ENCODE data around the gene PRKN. TPM values are rescaled to one million over a fixed set of nuclear protein-coding genes. Genes with fewer than 3 reads are reported as not detected.

PRKN gene
- total RNA-seq, 1 experiment from 2014 or later, result 0.34 TPM

GRCh38 chr6:161301338-161301737, 1426.2 kb downstream of the PRKN start:
- no TSS peak for BruUV-seq (replicated peaks)
- no peak overlapping the region for H3K27ac Mint-ChIP-seq (ENCODE audit: unreplicated experiment)
- H3K9me3 ChIP-seq, result no peaks in the 10 kb centered on the region
- no peak overlapping the region for H3K4me3 Mint-ChIP-seq (ENCODE audit: unreplicated experiment)
- TF ChIP-seq, protein P1, sequence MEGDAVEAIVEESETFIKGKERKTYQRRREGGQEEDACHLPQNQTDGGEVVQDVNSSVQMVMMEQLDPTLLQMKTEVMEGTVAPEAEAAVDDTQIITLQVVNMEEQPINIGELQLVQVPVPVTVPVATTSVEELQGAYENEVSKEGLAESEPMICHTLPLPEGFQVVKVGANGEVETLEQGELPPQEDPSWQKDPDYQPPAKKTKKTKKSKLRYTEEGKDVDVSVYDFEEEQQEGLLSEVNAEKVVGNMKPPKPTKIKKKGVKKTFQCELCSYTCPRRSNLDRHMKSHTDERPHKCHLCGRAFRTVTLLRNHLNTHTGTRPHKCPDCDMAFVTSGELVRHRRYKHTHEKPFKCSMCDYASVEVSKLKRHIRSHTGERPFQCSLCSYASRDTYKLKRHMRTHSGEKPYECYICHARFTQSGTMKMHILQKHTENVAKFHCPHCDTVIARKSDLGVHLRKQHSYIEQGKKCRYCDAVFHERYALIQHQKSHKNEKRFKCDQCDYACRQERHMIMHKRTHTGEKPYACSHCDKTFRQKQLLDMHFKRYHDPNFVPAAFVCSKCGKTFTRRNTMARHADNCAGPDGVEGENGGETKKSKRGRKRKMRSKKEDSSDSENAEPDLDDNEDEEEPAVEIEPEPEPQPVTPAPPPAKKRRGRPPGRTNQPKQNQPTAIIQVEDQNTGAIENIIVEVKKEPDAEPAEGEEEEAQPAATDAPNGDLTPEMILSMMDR (IDR thresholded peaks at IDR 0.05; ENCODE audit: insufficient read depth in 1 of 2, low read depth in 1 of 2, low read length in 1 of 2, severe bottlenecking in 1 of 2, unreplicated experiment in 1 of 2), result no peak
- DNase-seq, result no peak
- no peaks in the 10 kb centered on the region for H3K4me1 ChIP-seq
- no peaks in the 10 kb centered on the region for H3K27me3 ChIP-seq (replicated peaks; ENCODE audit: control insufficient read depth, insufficient read depth, low read length)
- intact Hi-C loops (cut with micrococcal nuclease; ENCODE audit: unreplicated experiment), result no loop called here
- no peaks in the 10 kb centered on the region for H3K4me1 Mint-ChIP-seq (ENCODE audit: low read depth, unreplicated experiment)
- H3K27me3 Mint-ChIP-seq (ENCODE audit: insufficient read depth, unreplicated experiment), result no peaks in the 10 kb centered on the region
- ChIA-PET POLR2A (no interaction called here), CTCF (no interaction called here)
- no peaks in the 10 kb centered on the region for H3K36me3 Mint-ChIP-seq (ENCODE audit: insufficient read depth, unreplicated experiment)
- no peaks in the 10 kb centered on the region for H3K36me3 ChIP-seq (ENCODE audit: control insufficient read depth, insufficient read depth, low read length)
- no peak overlapping the region for H3K4me3 ChIP-seq (ENCODE audit: low read depth, low read length)
- peaks cover 4% of the 10 kb centered on the region for H3K9me3 Mint-ChIP-seq (ENCODE audit: unreplicated experiment)

DNA sequence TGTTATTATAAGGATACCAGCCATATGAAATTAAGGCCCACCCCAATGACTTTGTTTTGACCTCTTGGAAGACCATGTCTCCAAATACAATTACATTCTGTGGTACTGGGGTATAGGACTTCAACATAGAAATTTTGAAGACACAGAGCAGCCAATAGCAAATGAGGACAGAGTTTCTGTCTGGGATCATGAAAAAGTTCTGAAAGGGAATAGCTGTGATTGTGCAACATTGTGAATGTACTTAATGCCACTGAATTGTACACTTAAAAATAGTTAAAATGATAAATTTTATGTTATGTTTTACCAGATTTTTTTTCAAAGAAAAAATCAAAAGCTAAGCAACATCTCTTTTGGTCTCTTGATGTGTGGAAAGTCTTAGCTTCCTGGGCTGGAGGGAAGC, 1426.7 kb downstream of the PRKN start:
- H3K4me3 Mint-ChIP-seq (ENCODE audit: unreplicated experiment), result no peak overlapping the region
- no peaks in the 10 kb centered on the region for H3K36me3 Mint-ChIP-seq (ENCODE audit: insufficient read depth, unreplicated experiment)

DNA sequence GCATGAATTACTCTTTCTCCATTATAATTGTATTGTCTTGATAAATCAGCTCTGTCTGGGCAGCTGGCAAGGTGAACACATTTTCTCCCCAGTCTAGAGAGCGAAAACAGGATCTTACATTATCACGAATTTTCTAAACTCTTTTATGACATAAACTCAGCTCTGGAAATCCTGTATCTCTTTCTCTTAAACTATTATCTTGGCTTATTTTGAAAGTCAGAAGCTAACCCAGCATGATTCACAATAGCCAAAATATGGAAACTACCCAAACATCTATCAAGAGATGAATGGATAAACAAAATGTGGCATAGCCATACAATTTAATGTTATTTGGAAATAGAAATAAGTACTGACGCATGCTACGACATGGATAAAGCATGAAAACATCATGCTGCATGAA, 1427.8 kb downstream of the PRKN start:
- no peak for DNase-seq
- no peak overlapping the region for H3K27ac Mint-ChIP-seq (ENCODE audit: unreplicated experiment)
- Histone ChIP-seq H3K36me3 (ENCODE audit: control insufficient read depth, insufficient read depth, low read length) (no peaks in the 10 kb centered on the region), H3K4me3 (ENCODE audit: low read depth, low read length) (no peak overlapping the region), H3K27me3 (replicated peaks; ENCODE audit: control insufficient read depth, insufficient read depth, low read length) (no peaks in the 10 kb centered on the region), H3K4me1 (no peaks in the 10 kb centered on the region), H3K9me3 (no peaks in the 10 kb centered on the region)
- TF ChIP-seq, protein P1 (IDR thresholded peaks at IDR 0.05; ENCODE audit: insufficient read depth in 1 of 2, low read depth in 1 of 2, low read length in 1 of 2, severe bottlenecking in 1 of 2, unreplicated experiment in 1 of 2), result no peak
- H3K4me1 Mint-ChIP-seq (ENCODE audit: low read depth, unreplicated experiment), result no peaks in the 10 kb centered on the region
- no TSS peak for BruUV-seq (replicated peaks)
- ChIA-PET POLR2A (no interaction called here), CTCF (no interaction called here)
- H3K4me3 Mint-ChIP-seq (ENCODE audit: unreplicated experiment), result no peak overlapping the region
- H3K36me3 Mint-ChIP-seq (ENCODE audit: insufficient read depth, unreplicated experiment), result no peaks in the 10 kb centered on the region
- intact Hi-C loops (cut with micrococcal nuclease; ENCODE audit: unreplicated experiment), result no loop called here
- H3K27me3 Mint-ChIP-seq (ENCODE audit: insufficient read depth, unreplicated experiment), result no peaks in the 10 kb centered on the region
- peaks cover 6% of the 10 kb centered on the region for H3K9me3 Mint-ChIP-seq (ENCODE audit: unreplicated experiment)

More for the DNA sequence above, 1426.7 kb downstream of the PRKN start:
- ChIA-PET POLR2A (no interaction called here), CTCF (no interaction called here)
- TF ChIP-seq, protein P1 (IDR thresholded peaks at IDR 0.05; ENCODE audit: insufficient read depth in 1 of 2, low read depth in 1 of 2, low read length in 1 of 2, severe bottlenecking in 1 of 2, unreplicated experiment in 1 of 2), result no peak
- no peaks in the 10 kb centered on the region for H3K4me1 Mint-ChIP-seq (ENCODE audit: low read depth, unreplicated experiment)
- no peaks in the 10 kb centered on the region for H3K4me1 ChIP-seq
- H3K27me3 Mint-ChIP-seq (ENCODE audit: insufficient read depth, unreplicated experiment), result no peaks in the 10 kb centered on the region
- H3K9me3 Mint-ChIP-seq (ENCODE audit: unreplicated experiment), result peaks cover 6% of the 10 kb centered on the region
- no peaks in the 10 kb centered on the region for H3K36me3 ChIP-seq (ENCODE audit: control insufficient read depth, insufficient read depth, low read length)
- no peaks in the 10 kb centered on the region for H3K9me3 ChIP-seq
- H3K27ac Mint-ChIP-seq (ENCODE audit: unreplicated experiment), result no peak overlapping the region
- no peaks in the 10 kb centered on the region for H3K27me3 ChIP-seq (replicated peaks; ENCODE audit: control insufficient read depth, insufficient read depth, low read length)
- intact Hi-C loops (cut with micrococcal nuclease; ENCODE audit: unreplicated experiment), result no loop called here
- DNase-seq, result no peak
- BruUV-seq (replicated peaks), result no TSS peak
- H3K4me3 ChIP-seq (ENCODE audit: low read depth, low read length), result no peak overlapping the region

Other genes with a start within 250 kb of the PRKN start
- not detected in 2 replicates for gene PACRG, start 208 bp upstream of the PRKN start, total RNA-seq (2022)